HG03060 (cell line): ENCODE results near the gene PPM1D.

ENCODE experiments used
- ATAC-seq: cut with Tn5 transposase; IDR thresholded peaks from one replicate; pipeline ENCODE4 v1.9.1; 2021; ENCODE audit warnings: low read depth, moderate number of reproducible peaks; ENCODE audit not compliant: unreplicated experiment

Gene PPM1D

DNA sequence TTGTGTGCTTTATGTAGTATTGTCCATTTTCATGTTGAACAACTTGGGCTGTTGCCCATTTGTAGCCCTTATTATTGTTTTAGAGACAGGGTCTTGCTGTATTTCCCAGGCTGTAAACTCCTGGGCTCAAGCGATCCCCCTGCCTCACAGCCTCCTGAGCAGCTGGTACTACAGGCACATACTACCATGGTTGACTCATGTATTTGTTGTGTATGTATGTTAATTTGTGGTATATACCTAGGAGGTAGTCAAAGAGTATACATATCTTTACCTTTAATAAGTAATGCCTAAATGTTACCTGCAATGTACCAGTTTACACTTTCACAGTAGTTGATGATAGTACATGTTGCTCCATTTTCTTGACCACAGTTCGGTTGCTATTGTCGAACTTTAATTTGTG, 18.1 kb downstream of the PPM1D start:
- ATAC-seq: no peak

DNA sequence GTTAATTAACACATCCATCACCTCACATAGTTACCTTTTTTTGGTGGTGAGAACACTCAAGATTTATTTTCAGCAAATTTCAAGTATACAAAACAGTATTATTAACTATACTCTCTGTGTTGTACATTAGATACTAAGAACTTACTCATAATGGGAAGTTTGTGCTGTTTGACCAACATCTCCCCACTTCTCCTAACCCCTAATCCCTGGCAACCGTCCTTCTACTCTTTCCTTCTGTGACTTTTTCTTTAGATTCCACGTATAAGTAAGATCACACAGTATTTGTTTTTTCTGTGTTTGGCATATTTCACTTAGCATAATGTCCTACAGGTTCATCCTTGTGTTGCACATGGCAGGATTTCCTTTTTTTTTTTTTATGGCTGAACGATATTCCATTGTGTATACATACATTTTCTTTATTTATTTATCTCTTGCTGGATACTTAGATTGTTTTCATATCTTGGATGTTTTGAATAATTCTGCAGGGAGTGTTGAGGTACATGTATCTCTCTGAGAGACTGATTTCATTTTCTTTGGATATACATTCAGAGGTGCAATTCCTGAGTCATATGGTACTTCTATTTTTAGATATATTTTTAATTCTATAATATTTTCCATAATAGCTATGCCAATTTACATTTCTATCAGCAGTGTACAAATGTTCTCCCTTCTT, 19.0 kb downstream of the PPM1D start:
- no peak for ATAC-seq

DNA sequence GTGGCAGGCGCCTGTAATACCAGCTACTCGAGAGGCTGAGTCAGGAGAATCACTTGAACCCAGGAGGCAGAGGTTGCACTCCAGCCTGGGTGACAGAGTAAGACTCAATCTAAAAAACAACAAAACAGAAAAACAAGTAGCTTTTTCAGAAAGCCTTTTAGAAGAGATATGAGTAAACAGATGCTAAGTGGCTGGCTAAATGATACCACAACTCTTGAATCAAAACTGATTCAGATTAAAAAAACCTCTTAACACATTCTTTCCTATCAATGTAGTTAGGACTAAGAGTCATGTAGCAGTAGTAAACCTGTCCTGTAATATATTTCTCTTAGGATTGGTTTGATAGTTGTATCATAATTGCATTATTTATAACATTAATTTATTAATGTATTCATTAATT, 23.0 kb downstream of the PPM1D start:
- ATAC-seq: no peak

DNA sequence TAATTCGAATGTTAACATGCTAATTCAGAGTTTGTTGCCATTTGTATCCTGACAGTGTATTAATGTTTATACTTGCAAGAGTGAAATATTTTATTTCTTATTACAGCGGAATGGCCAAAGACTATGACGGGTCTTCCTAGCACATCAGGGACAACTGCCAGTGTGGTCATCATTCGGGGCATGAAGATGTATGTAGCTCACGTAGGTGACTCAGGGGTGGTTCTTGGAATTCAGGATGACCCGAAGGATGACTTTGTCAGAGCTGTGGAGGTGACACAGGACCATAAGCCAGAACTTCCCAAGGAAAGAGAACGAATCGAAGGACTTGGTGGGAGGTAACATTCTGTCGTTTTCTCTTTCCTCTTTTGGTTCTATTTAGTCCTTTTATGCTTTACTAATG, 23.4 kb downstream of the PPM1D start:
- no peak for ATAC-seq

DNA sequence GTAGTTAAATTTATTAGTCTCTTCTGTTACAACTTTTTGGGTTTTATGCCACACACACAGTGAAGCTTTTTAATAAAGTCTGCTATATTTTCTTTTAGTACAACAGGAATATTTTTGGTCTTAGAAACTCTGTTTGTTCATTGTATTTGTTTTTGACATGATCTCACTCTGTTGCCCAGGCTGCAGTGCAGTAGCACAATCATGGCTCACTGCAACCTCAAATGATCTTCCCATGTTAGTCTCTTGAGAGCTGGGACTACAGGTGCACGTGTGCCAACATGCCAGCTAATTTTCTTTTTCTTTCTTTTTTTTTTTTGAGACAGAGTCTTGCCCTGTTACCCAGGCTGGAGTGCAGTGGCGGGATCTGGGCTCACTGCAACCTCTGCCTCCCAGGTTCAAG, 27.1 kb downstream of the PPM1D start:
- ATAC-seq: no peak

DNA sequence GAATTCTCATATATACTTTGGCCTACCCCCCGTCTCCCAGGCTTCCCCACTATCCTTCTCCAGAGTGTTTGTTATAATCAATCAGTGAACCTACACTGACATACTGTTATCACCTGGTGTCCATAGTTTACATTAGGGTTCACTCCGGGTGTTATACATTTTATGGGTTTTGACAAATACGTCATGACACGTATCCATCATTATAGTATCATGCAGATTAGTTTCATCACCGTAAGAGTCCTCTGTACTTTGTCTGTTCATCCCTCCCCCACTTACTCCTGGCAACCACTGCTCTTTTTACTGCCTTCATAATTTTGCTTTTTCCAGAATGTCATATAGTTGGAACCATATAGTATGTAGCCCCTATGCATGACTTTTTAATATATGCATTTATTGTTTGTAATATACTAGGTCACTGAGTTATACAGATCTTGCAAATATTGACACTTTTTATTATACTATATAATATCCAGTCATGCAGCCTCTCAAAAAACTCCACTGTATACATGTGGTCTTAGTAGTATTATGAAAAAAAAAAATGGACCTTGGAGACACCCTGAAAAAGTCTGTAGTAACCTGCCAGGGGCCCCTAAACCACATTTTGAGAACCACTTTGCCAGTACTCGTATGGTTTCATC, 28.4 kb downstream of the PPM1D start:
- no peak for ATAC-seq

DNA sequence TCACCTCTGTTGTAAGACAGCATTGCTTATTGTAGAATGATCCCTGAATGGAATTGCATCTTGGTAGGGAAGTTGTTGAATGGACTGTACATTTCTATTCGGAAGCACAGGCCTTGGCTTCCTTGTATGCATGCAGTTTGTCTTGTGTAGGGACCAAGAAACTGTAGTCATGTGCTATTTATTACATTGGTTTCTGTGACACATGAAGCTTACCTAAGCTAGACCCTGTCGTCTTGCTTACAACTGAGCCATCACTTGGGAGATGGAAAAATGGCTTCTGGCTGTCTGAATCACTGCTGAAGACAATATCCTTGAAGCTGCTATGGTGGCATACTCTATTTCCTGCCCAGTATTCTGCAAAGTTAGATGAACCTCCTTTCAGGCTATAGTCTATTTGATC, 29.1 kb downstream of the PPM1D start:
- ATAC-seq: no peak

DNA sequence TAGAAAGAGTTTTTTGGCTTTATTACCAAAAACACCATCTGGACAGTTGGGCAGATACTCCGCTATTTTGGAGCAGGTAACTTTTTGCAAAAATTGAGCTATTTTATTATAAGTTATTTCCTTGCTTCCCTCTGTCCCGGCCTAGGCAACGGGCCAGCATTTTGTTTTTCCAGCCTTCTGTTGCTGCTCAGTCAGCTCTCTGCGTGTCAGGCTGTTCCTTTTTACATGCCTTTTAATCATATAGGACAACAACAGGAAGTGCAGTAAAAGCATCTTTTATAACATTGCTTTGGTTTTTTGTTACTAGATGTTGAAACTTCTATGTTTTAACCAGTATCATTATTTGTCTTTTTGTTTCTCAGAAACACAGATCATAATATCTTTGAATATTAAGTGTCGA, 30.4 kb downstream of the PPM1D start:
- no peak for ATAC-seq

DNA sequence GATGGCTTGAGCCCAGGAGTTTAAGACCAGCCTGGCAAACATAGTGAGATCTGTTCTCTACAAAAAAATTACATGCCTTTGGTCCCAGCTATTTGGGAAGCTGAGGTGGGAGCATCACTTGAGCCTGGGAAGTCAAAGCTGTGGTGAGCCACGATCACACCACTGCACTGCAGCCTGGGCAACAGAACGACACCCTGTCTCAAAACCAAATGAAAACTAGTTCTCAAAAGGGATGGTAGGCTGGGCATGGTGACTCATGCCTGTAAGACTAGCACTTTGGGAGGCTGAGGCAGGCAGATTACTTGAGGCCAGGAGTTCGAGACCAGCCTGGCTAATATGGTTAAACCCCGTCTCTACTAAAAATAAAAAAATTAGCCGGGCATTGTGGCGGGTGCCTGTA, 31.1 kb downstream of the PPM1D start:
- ATAC-seq: no peak

DNA sequence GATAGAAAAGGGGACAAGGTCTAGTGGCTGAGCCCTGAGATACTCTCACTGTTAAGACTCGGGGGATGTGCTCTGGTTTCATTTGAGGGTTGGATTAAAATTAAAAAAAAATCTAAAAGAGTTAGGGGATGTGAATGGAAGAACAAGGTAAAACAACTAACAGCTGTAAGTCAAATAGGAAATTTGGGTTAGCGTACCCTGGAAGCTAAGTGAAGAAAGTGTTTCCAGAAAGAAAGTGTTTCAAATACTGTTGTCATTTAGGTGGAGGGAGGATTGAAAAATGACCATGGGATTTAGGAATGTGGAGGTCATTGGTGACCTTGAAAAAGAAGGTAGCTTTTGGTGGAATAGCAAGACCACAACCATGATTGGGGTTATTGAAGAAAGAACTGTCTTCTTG, 37.7 kb downstream of the PPM1D start:
- ATAC-seq: no peak

DNA sequence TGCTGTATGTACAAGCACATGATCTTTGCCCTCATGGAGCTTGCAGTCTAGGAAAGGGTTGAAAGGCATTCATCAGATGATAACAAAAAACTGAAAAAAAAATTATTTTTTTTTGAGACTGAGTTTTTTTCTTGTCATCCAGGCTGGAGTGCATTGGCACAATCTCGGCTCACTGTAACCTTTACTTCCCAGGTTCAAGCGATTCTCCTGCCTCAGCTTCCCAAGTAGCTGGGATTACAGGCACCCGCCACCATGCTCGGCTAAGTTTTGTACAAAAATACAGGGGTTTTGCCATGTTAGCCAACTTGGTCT, 39.0 kb downstream of the PPM1D start:
- no peak for ATAC-seq

DNA sequence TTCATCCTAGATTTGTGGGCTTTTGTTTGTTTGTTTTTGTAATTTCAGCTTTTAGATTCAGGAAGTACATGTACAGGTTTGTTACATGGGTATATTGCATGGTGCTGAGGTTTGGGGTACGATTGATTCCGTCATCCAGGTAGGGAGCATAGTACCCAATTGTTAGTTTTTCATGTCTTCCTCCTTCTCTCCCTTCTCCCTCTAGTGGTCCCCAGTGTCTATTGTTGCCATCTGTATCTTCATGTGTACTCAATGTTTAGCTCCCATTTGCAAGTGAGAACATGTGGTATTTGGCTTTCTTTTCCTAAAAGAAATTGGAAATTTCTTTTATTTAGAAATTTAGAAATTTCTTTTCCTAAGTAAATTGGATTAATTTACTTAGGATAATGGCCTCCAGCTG, 40.5 kb downstream of the PPM1D start:
- no peak for ATAC-seq

DNA sequence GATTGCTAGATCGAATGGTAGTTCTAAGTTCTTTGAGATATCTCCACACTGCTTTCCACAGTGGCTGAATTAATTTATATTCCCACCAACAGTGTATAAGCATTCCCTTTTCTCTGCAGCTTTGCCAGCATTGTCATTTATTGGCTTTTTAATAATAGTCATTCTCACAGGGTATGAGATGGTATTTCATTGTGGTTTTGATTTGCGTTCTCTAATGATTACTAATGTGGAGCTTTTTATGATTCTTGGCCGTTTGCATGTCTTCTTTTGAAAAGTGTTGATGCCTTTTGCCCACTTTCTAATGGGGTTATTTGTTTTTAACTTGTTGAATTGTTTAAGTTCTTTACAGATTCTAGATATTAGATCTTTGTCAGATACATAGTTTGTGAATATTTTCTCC, 41.1 kb downstream of the PPM1D start:
- no peak for ATAC-seq

DNA sequence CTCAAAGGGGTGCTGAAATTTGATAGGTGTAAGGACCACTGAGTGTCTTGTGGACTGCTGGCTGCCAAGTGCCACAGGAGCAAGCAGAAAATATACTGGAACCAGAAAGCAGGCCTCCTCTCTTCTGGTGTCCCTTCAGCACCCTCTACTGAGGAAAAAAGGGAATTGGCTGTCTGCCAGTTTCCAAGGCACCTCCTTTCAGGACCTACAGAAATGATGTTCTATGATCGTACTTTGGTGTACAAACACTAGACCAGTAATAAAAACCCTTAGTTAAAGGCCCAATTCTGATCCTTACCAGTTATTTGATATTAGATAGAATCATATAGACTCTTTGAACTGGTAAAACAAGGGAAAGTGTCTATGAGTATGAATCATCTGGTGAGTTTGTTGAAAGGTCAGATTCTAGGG, 41.8 kb downstream of the PPM1D start:
- no peak for ATAC-seq

DNA sequence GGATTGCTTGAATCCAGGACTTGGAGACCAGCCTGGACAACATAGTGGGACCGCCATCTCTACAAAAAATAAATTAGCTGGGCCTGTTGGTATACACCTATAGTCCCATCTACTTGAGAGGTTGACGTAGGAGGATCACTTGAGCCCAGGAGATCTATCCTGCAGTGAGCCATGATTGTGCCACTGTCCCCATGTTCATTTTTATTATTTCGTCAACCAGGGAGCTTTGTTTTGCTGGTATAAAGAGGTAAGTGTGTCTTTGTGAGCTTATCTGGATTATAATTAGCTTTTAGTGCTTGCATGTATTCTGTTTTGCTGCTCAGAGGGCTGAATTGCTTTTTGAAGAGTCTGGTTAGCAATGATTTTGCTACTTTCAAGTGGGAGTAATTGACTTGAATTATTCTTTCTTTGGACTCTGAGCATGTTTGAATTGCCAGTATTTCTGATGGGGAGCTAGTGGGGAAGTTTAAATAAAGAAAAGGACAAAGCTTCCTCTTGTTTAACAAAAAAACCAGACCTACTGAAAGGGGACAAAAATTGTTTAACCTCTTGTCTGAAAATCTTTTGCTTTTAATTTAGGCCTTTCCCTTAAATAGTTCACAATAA, 46.0 kb downstream of the PPM1D start:
- no peak for ATAC-seq

DNA sequence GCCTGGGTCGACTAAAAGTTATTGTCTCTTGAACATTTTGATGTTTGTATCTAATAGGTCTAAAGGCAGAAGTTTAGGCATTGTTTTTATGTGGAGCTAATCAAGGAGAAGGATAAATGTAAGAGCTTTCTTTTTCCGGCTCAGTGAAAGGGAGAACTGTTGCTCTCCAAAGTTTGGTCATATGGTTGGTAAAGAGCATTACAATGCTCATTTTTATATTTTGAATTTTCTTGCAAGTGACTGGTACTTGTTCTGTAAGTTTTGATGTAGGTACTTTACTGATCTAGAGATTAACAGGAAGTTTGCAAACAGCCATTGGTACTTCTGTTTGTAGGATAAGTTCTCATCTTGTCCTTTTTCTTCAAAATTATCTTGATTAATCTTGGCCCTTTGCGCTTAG, 46.7 kb downstream of the PPM1D start:
- ATAC-seq: no peak

DNA sequence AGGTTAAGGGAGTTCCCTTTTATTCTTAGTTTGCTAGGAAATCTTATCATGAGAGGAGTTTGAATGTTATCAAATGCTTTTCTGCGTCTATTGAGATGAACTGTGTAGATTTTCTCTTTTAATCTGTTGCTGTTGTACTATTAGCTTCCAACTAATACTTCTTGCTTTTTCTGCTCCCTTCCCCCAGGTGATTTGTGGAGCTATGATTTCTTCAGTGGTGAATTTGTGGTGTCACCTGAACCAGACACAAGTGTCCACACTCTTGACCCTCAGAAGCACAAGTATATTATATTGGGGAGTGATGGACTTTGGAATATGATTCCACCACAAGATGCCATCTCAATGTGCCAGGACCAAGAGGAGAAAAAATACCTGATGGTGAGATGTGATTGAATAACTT, 47.7 kb downstream of the PPM1D start:
- no peak for ATAC-seq

DNA sequence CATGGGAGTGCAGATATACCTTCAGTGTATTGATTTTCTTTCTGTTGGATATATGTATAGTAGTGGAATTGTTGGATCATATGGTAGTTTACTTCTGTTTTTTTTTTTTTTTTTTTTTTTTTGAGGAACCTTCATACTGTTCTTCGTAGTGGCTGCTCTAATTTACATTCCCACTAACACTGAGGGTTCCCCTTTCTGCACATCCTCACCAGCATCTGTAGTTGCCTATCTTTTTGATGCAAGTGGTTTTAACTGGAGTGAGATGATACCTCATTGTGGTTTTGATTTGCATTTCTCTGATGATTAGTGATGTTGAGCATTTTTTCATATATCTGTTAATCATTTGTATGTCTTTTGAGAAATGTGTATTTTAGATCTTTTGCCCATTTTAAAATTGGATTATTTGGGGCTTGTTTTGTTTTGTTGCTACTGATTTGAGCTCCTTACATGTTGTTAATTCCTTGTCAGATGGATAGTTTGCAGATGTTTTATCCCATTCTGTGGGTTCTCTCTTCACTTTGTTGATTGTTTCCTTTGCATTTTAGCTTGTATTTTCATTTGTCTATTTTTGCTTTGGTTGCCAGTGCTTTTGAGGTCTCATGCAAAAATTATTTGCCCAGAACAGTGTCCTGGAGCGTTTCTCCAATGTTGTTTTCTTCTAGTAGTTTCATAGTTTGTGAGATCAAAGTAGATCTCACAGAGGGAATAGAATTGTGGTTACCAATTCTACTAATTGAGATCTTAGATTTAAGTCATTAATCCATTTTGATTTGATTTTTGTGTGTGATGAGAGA, 52.7 kb downstream of the PPM1D start:
- peak; percentile 93 for ATAC-seq

DNA sequence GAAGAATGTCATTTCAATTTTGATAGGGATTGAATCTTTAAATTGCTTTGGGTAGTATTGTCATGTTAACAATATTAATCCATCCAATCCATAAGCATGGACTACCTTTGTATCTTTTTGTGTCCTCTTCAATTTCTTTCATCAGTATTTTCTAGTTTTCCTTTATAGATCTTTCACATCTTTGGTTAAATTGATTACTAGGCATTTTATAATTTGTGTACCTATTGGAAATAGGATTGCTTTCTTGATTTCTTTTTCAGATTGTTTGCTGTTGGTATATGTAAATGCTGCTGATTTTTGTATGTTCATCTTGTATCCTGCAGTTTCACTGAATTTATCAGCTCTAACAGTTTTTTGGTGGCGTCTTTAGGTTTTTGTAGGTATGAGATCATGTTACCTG, 53.6 kb downstream of the PPM1D start:
- no peak for ATAC-seq

DNA sequence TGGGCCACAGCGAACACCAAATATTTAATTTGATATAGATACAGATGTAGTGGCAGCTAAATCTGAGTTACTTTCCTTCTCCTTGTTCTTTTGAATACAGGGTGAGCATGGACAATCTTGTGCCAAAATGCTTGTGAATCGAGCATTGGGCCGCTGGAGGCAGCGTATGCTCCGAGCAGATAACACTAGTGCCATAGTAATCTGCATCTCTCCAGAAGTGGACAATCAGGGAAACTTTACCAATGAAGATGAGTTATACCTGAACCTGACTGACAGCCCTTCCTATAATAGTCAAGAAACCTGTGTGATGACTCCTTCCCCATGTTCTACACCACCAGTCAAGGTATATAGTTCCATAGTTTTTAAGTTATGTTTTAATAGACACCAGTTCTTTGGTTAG, 56.5 kb downstream of the PPM1D start:
- ATAC-seq: no peak

DNA sequence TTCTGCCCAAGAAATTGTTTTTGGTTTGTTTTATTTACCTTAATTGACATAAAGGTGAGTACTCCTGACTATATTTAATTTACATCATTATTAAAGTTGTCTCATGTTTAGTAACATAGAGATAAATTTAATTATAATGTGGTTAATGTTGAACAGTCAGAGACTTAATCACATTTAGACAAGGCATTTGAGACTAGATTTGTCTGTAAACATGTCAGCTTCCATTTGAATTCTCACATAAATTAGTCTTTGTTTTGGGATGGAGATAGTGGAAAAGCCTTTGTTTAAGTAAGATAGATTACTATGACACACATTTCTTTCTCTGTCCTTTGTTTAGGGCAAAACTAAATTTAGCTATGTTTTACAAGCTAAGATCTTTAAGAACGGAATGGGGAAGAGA, 59.2 kb downstream of the PPM1D start:
- ATAC-seq: no peak

DNA sequence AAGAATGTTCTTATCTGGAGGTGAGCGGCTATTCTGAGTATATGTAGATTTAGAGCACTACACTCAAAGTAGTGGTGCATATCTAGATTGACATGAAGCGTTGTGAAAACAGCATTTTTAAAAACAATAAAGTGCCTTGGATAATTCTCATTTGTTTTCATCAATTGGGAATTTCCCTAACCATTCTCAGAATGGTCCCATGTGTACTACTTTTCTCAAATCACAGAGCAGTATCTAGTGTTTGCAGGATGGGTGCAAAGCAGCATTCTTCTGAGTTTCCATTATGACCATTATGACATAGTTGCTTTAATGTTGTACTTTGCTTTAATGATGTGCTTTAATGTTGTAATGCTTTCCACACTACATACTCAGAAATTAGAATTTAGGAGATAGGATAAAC, 61.5 kb downstream of the PPM1D start:
- no peak for ATAC-seq
